HG02623 (cell line): Measurements from ENCODE around the gene MRPS35.
A peak's percentile ranks its signal among the peaks of the same experiment; 100 is the strongest.

Source experiments
- ATAC-seq: cut with Tn5 transposase; IDR thresholded peaks from one replicate; pipeline ENCODE4 v1.9.1; 2021; ENCODE audit warnings: moderate library complexity; ENCODE audit not compliant: unreplicated experiment

Gene MRPS35

DNA sequence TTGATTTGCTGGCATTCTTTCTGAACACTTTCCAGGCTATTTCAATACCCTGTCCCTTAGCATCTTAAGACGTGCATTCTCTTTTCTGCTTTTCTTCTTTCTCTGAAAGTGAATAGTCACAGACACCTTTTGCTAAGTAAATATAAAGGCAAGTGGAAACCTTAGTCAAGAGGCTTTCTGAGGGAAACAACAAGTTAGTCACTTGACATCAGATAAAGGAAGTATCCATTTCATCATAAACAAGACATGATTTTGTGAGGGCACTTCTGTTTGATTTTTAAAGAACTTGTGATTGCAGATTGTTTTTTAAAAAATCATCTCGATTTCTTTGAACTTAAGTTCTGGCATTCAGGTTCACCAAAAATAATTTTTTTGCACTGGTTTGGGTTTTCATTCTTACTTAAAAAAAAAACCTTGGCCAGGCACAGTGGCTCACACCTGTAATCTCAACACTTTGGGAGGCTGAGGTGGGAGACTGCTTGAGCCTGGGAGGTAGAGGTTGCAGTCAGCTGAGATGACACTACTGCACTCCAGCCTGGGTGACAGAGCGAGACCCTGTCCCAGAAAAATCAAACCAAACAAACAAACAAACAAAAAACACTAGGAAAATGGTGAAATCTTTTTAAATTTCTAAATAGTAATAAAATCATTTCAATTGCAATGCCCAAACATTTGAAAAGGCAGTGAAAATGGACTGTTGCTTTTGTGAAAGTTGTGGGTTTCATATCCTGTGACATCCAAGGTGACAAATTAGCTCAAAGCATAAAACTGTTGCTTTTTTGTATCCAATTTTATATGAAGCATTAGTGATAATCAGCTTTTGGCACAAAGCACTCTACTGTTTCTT lies 61.1 kb downstream of the MRPS35 start:
- no peak for ATAC-seq

DNA sequence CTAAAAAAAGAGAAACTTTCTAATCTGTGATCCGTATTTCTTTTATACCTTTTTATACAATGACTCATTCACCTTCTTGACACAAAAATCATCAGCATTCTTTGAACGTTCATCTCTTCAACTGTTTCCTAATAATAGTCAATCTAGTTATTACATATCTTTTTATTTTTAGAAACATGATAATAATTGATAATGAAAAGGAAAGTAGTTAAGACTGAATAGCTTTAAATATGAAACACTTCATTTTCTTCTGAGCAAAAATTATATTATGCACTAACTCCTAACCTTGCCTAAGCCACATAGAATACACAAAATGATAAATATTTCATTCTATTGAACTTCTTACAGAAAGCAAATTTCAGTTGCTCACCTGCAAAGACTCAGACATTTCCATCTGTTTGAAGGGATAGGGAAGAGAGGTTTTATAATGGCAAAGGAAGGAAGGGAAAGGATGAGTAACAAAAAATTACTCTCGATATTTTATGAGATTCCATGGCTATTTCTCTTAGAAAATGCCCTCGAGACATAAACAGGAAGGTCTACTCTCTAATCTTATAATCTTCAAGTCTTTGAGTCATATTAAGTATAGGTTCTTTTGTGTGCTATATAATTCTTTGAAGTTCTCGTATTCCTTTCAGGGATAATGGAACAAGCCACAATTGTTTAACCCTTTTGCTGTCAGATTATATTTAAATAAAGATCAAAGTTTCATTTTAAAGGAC lies 61.9 kb downstream of the MRPS35 start:
- ATAC-seq, result no peak

DNA sequence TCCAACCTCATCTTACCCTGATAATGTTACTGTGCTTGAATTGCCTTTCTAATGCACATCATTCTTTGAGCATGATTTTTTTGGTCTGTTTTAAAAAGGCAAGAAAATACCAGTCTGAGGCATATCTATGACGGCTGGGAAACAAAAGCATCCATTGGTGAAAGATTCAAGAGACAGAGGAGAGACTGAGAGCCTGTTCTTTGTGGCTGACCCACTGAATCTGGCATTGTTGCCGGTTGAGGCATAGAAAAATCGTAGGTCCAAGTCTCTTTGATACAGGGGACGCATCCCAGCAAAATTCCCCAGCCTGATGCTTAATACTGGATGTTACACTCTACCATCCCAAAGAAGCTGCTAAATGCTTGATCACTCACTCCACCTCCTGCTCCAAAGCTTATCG lies 66.5 kb downstream of the MRPS35 start:
- no peak for ATAC-seq

GRCh38 chr12:27778206-27778605 lies 67.6 kb downstream of the MRPS35 start:
- ATAC-seq, result no peak

- peak; percentile 7 for ATAC-seq
Observed at GRCh38 chr12:27779416-27779919, 68.8 kb downstream of the MRPS35 start.

DNA sequence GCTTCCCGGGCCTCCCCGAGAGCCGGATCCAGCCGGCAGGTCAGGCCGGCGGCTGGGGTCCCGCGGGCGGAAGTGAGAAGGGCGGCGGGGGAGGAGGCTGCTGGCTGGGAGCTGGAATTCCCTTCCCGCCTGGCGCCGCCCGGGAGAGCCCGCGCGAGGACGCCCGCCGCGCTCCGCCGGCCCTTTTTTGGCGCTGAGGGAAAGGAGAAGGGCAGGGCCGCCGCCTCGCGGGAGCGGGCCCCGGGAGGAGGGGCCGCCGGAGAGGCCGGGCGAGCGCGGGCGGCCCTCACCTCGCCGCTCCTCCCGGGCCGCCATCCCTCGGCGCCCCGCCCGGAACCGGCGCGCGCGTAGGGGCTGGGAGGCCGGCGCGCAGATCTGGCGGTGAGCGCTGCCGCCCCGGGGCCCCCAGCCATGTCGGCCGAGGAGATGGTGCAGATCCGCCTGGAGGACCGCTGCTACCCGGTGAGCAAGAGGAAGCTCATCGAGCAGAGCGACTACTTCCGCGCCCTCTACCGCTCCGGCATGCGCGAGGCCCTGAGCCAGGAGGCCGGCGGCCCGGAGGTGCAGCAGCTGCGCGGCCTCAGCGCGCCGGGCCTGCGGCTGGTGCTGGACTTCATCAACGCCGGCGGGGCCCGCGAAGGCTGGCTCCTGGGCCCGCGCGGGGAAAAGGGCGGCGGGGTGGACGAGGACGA lies 69.4 kb downstream of the MRPS35 start, which contains the start of the genes KLHL42 and MANSC4:
TSS of gene KLHL42 (plus strand) at position 314 of the 692 bp plus-strand sequence. CDS start at position 412, 98 bp downstream.
TSS of gene MANSC4 (minus strand) at position 317 of the 692 bp plus-strand sequence. CDS start 8,960 bp downstream, outside the sequence.
- ATAC-seq, result peak; percentile 76

- ATAC-seq, result peak; percentile 25
Observed at GRCh38 chr12:27780612-27781408, 70.2 kb downstream of the MRPS35 start.

- ATAC-seq, result no peak
Observed at GRCh38 chr12:27781680-27782079, 71.0 kb downstream of the MRPS35 start.

DNA sequence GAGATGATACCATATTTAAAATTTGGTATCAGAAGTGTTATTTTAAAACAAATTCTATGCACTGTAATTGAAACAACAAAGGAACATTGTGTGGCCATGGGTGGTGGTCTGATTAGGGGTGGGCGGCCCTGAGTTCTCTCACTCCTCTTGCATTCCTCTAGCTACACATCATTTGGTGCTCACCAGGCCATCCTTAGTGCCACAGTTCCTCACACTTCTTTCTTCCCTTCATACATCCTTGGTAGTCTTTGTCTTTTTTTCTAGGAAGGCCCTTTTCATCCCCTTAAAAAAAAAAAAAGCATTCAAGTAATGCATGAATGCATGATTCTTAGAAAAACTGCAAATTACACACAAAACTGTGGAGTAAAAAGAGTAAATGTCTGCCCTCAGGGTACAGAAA lies 71.8 kb downstream of the MRPS35 start:
- ATAC-seq, result no peak

DNA sequence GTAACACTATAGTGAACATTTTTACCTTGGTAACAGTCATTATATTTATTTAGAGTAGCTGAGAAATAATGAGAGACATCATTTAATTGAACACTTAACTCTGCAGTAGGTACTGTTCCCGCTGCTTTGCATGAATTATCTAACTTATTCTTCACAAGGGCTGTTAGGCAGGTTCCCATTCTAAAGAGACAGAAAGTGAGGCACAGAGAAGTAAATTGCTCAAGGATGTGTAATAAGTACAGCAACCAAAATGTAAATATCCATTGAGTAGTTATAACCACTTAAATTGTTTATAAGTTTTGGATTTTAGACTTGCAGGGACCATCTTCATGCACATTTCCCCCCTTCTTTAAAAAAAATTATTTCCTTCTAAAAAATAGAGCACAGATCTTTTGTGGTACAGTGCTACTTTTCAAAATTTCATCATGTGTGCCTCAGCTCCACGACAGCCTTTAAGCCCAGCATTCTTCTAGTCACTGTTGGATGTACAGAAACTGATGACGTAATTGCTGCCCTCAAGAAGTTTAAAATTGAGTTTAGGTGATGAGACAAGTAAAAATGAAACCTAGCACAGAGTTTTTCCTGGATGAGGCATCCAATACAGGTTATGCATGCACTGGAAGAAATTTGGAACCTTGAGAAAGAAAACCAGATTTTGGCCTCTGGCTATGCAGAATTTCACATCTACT lies 75.4 kb downstream of the MRPS35 start:
- ATAC-seq, result no peak

GRCh38 chr12:27787559-27787958 lies 76.9 kb downstream of the MRPS35 start:
- no peak for ATAC-seq

GRCh38 chr12:27790179-27790578 lies 79.5 kb downstream of the MRPS35 start:
- ATAC-seq, result no peak

DNA sequence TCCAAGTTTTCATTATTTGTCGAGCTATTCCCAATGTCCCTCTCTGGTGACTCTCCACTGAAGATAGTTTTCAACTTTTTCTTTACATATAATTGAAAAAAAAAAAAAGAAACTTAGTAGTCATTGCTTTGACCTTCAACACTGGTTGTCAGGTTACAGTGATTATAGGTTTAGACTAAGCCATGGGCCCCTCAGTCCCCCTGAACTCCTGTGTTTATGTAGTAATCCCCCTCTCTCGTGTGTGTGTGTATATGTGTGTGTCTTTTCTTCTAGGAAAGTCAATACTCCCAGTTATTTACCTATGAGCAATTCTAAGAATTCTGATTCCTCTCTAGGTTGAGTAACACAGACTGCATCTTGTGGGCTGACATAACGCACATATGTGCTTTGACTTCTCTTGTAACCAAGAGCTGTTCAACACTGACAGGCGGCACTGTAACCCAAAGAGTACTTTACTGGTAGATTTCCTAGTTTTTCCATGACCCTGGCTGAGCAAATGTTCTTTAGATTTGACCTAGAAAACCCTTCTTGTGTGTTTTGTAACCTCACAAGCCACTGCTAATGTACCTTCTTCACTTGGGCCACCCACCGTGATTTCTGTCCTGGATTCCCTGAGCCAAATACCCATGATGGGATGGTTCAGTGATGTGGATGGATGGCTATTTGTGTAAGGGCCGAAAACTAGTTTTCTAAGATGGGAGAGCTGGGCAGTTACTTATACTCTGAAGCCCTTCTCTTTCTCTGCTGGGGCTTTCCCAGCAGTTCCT lies 84.4 kb downstream of the MRPS35 start:
- ATAC-seq, result no peak

GRCh38 chr12:27796128-27796527 lies 85.5 kb downstream of the MRPS35 start:
- no peak for ATAC-seq

GRCh38 chr12:27797301-27798025 lies 86.8 kb downstream of the MRPS35 start:
- ATAC-seq, result no peak

DNA sequence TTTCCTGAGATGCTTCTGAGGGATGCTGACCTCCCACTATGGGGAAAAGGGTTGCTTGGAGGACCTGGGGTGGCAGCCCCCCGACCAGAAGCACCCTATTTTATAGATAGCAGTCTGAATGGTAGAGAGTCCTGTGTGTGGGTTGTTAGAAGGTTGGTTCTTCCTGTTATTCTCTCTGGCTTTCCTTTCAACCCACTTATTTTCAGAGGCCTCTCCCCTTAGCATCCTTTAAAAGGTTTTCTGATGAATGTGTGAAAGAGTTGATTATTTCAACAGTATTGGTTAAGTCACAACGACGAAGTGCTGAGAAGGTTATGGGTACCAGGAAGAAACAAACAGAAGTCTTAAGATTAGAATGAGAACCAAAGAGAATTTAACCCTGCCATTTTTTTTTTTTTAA lies 90.2 kb downstream of the MRPS35 start:
- ATAC-seq, result no peak

GRCh38 chr12:27801630-27802029 lies 91.0 kb downstream of the MRPS35 start:
- no peak for ATAC-seq

DNA sequence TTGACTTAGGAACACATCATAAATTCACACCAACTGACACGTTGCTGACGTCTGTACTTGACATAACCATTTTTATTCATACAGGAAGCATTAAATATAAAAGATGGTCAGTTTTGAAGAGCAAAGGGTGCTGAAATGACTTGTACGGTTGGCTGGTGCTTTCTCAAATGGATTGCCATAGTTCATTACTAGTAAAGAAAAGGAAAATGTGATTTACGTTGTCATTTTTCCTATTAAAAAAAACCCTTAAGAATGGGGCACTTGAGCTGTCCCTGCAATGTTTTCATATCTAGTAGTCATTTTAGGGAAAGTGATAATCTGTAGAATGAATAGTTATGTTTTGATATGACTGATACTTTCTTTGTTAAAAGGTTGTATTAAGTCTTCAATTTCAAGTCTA lies 91.9 kb downstream of the MRPS35 start:
- ATAC-seq, result no peak
